Breast epithelium (tissue), 3 donors: ENCODE data around the gene FOLR2.
"Not testable (repeated sequence)": the region's sequence is repeated elsewhere in the genome, so short reads cannot be mapped to it uniquely, and the experiment has no call there.

Source experiments
- CTCF ChIP-seq, 3 donors: fragments of 450-650 bp; IDR thresholded peaks; one replicate each; pipeline ENCODE4 v1.5.1; 2016 to 2017; ENCODE audit warnings: antibody characterized with exemption in 3 of 3, mild to moderate bottlenecking in 3 of 3, moderate library complexity in 3 of 3
- POLR2A ChIP-seq: fragments of 450-650 bp; IDR thresholded peaks from one replicate; pipeline ENCODE4 v1.6.1; 2016; ENCODE audit warnings: antibody characterized with exemption, mild to moderate bottlenecking, moderate library complexity
- POLR2AphosphoS5 ChIP-seq, 3 donors: sonication (generic); formaldehyde crosslinking; IDR thresholded peaks; one replicate each; pipeline ENCODE4 v1.6.1; 2017; ENCODE audit warnings: antibody characterized with exemption in 3 of 3

GRCh38 chr11:72206794-72207193 lies 9.8 kb upstream of the FOLR2 start:
- TF ChIP-seq CTCF (IDR thresholded peaks at IDR 0.05); POLR2A; POLR2AphosphoS5 (IDR thresholded peaks at IDR 0.05): not testable (repeated sequence)
